Measurements from ENCODE around the gene ATP11C.
"Not testable (repeated sequence)": the region's sequence is repeated elsewhere in the genome, so short reads cannot be mapped to it uniquely, and the experiment has no call there.

Gene ATP11C

DNA sequence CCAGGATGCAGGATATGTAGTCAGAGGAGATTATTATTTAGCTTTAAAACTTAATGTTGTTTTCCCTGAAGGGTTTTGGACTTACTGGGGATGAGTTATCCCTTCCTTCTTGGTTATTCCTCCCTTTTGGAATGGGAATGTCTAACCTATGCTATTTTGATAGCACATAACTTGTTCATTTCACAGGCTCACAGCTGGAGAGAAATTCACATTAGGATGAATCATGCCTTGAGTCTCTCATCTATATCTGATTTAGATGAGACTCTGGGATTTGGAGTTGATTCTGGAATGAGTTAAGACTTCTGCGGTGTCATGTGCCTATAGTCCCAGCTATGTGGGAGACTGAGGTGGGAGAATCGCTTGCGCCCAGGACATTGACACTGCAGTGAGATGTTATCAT lies 81.1 kb downstream of the ATP11C start:
- DNase-seq, result peak; percentile 90

DNA sequence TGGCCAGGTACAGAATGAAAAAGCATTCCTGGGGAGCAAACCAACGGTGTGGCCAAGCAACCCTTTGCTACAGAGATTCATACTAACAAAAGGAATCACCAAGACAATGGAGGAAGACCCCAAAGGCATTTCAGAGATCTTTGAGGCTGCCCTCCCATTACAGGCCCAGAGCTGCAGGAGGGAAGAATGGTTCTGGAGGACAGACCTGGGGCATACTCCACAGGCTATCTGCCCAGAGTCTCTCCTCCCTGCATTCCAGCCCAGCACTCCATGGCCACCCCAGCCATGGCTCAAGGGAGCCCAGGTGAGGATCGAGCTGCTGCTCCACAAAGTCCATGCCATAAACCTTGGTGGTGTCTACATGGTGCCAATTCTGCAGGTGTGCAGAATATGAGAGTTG lies 81.9 kb downstream of the ATP11C start:
- DNase-seq, result no peak

DNA sequence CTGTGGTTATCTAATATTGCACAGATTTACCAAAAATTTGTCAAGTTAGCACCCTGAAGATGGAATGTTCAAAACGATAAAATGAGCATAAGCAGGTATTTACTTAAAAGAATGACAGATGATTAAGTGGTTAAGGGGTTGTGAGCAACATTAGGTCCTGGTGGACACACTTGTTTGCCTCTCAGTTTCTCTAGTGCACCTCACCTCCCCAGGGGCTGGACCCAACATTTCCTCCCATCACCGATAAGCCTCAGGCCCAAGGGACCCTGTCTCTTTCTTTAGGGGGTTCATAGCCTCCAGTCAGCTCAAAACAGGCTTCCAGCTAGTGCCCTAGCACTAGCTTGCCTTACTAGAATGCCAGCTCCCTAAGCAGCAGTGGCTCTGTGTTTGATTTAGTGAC lies 88.0 kb downstream of the ATP11C start:
- DNase-seq, result no peak

DNA sequence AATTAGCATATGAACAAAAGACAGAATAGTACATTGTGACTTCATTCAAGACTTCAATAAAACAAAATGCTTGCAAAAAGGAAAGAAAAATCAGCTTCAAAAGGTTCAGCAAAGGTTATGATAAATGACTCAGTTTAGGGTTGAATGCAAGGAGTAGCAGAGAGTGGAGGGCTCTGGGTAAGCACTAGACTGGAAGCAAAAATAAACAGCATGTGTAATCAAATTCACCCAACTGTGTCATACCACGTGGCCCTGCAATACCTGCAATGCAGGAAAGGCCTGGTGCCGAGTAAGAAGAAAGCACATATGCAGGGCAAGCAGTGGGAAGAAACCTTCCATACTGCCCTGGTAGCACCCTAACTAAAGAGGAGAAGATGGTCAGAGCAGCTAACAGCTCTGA lies 88.7 kb downstream of the ATP11C start:
- DNase-seq, result no peak

DNA sequence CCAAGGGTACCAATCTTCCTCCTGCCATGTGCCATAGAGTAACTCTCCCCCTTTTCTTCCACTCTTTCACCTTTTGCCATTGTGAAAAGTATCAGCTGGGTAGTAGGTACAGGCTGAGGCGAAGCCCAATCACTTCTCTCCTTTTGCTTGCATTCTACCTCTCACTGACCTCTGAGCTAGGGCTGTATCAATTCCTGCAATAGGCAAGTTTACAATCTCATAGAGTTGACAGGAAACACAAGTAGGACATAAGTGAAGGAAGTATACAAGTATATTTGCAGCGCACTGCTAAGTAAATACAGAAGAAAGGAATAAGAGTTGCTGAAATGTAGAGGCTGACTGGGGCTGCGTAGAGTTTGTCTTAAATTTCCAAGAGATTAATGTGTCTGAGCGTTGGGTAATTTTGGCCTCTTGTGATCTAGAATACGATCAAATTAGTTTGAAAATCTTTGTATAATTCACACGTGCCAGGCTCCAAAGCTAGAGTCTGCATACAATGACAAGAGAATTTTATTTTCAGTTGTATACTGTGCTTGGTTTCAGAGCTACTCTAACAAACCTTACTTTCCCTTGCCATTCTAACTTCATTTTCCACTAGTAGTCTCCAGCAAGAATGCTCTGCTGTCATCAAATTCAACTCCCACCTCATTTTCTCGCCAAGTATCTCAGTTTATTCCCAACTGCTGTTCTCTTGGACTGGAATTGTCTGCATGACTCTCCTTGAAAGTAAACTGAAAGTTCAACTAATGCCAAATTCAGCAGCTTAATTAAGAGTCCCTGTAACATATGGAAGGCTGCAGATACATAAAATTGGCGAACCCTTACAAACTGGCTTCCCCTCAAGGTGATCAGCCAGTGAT lies 90.3 kb downstream of the ATP11C start:
- DNase-seq, result no peak

DNA sequence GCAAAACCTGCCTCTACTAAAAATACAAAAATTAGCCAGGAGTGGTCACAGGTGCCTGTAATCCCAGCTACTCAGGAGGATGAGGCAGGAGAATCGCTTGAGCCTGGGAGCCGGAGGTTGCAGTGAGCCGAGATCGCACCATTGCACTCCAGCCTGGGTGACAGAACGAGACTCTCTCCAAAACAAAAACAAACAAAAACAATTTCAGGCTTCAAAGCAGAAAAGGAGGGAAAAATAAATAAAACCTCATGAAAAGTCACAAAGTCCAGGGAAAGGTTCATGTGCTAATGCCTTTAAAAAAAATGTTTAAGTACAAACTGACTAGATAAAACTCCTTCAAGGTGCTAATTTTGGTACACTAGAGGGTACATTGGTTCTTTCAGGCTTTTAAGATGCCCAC lies 96.5 kb downstream of the ATP11C start:
- DNase-seq, result not testable (repeated sequence)

DNA sequence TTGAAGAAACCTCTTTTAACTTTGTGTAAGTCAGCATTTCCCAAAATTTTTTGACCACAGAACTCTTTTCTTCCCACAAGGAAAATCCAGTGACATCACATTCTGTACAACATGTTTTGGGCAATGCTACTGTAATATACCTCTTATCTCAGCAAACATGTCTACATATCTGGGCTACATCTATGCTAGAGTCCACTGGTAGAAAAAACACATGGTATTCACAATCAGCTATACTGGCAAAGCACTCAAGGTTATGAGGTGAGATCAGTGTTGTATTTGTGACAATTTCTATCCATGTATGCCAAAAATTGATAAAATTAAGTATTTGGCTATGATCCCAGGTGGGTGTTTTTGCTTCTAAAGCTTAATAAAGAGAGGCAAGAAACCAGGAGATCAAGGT lies 98.0 kb downstream of the ATP11C start:
- DNase-seq, result no peak

DNA sequence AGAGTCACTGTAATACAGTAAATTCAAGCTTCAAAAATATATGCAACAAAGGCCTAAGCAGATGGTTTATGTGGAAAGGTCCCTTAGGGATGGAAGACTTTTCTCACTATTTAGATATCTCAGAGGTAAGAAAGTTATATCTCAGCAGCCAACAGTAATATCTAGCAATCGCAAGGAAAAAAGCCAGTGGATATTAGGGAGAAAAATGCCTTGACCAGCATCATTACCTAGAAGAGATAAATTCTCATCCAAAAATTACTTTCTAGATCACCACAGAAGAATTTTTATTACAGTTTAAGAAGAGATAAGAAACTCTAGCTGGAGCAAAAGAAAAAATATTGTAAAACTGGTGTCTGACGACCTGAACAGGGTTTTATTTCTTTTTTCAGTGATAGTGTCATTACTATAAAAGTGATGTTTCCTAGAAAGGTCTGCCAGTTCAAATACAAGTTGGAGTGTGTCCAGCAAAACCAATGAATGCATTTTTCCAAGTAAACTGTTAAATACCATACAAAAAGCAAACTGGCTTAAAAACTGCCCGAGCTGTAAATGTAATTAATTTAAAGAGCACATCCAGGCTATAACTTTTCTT lies 100.0 kb downstream of the ATP11C start:
- DNase-seq, result no peak

DNA sequence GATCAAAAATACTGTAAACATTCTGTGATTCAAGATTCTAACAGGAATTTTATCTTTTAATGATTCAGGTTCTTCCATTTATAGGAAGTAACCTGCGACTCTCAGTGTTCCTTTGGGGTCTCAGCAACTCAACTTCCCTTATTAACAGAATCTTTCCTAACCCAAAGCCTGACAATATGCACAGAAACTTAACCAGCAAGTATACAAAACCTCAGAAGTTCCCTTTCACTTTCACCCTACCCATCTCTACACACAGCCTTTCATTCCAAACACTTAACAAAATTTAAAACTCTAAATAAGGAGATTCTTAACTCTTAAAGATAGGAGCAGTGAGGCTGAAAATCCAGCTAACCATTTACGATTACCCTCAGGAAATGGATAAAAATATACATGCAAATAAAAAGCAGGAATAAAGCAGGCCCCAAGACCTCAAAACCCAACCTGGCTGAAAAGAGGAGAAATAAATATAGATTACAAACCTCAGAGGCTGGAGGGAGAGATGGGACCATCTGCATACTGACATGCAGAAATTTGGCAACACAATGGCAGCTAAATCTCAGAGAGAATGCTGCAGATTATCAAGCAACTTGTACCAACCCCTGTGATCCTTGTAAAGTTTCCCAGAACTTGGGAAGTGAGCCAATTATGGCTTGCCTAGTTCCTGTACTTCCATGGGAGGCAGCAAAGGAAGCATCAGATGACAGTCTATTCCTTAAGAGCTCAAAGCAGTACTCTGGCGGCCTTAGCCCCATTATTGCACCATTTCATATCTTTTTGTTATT lies 101.0 kb downstream of the ATP11C start:
- DNase-seq, result peak; percentile 77

DNA sequence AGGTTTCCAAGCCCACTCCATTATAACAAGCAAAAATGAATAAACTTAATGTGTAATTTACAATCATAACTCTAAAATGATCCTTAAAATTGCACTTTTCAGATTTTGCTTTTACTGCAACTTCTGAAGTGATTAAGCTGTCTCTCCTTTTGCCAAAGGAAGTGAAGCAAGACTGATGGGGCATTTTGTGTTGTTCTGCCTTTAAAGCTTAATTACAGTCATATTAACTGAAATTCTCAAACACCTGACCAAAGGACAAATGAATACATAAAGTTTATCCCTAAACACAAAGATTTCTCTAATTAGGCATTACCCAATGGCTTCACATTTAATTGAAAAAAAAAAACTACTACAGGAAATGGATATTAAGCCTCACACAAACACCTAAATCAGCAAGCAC lies 101.8 kb downstream of the ATP11C start:
- no peak for DNase-seq

DNA sequence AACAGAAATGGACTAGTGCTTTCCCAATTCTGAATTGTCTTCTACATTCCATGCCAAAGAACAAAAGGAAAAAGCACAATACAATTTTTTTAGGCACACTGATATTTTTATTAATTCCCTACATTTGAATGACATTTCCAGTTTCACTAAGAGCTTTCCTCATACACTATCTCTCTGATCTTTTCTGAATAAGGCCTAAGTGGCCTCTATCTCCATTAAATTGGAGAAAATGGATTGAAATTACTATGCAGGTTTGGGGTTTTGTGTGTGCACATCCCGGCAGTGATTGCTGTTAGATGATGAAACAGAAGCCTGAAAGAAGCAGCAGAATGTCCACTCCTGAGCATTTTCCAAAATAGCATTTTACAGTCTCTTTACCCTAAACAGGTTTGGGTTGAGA lies 104.0 kb downstream of the ATP11C start:
- DNase-seq, result no peak

DNA sequence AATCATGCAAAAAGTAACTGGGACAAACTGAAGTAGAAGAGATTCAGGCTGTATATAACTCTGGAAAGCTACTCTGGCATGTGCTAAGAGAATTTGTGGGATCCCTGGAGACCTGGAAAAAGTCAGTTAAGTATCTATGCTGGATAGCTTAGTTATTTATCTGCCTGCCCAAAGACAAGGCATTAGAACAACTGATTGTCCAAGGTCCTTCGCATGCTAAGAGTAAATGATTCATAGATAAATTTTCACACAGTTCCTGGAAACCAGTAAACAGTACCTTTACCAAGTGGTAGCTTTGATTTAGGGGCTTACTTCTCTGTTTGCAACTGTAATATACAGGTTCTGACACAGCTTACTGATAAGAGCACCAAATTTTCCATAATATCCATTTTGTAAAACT lies 104.8 kb downstream of the ATP11C start:
- peak; percentile 35 for DNase-seq

DNA sequence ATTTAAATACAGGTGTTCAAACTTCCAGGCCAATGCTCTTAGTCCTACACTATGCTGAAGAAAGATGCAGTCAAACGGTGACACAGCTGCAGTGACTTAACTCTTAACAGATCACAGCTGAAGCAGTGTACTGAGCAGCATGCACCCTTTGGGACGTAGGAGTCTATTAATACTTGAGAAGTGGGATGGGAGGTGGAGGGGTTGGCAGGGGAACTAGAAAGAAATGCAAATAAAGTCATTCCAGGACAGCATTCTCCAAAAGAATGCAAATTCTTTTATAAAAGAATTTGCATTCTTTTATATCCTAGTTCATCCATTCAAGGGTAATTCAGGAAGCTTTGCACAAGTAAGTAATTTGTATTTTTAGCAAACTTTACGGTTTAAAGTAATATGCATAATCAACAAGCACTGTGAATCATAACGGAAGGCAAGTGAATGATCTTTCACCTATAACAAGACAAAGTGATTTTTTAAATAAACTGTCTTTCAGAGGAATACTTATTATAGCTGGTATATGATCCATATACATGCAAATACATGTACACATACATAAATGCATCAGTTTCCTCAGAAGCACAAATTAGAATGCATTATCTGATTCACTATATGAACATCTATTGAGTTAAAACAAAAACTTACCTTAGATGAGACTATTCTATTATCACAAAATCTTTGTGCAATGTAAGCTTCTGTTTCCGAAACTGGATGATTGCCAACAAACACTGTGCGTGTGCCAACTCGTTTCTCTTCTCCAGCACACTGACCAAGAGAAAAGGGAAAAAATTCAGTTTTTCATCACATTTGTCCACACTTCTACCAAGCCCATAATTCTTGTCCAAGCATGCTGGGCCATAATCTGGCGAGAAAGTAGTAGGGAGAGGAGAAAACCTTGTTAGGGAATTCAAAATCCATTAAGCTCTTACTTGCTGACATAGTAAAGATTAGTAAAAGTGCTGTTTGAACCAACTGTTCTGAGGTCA lies 106.5 kb downstream of the ATP11C start:
- DNase-seq, result peak; percentile 88

DNA sequence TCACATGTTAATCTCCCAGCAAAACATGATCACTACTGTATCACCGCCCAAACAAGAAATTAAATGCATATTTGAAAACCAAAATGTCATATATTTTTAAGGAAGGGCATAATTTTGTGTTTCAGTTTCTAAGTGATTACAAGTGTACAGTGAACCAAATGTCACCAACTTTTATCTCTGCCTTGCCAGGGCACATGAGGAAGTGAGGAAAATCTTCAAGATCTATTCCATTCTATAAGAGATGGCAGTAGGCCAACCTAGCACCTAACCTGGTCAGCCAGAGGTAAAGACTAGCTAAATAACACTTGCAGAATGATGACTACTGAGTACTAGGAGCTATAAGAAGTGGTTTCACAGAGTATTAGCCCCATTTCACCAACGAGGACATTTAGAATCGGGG lies 107.2 kb downstream of the ATP11C start:
- DNase-seq, result no peak

DNA sequence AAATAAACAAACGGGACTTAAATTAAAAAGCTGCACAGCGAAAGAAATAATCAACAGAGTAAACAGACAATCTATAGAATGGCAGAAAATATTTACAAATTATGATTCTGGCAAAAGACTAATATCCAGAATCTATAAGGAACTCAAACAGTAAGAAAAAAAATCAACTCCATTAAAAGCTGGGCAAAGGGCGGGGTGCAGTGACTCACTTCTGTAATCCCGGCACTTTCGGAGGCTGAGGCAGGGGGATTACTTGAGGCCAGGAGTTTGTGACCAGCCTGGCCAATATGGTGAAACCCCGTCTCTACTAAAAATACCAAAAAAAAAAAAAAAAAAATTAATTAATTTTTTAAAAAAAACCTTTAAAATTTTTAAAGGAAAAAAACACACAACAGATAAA lies 109.0 kb downstream of the ATP11C start:
- DNase-seq, result peak; percentile 15

DNA sequence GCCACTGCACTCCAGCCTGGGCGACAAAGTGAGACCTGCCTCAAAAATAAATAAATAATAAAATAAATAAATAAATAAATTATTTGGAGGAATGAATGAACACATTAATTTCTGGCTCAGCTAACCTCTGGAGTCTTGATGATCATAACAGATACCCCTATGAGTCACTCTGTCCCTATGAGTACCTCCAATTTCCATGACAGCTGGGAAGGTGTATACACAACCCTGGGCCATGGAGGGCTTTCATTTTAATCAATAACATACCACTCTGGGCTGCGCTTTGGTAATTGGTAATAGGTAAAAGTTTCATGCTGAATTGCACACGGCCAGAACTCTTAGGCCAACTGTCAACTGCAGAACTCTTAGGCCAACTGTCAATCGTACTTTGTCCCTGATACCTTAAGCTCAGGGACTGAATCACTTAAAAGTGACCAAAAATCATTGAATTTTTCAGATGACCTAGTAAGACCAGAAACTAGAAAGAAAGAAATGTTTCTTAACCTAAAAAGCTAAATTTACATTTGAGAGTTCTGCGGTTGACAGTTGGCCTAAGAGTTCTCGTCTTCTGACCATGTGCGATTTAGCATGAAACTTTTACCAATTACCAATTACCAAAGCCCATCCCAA lies 112.4 kb downstream of the ATP11C start:
- DNase-seq, result no peak

DNA sequence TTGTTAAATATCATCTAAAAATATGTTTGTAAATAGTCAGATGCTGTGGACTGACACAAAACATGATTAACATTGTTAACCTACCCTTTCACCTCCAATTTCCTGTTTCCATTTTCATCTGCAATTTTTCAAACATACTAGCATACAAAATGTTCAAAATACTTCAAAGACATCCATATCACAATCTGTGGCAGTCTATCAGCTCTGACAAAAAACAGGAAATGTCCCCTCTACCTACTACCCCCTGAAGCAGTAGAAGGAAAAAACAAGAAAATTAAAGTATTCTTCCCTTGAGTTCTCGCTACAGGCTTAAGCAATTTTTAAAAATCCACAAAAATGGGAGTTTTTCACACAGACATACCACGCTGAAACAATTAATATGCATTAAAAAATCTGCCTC lies 116.6 kb downstream of the ATP11C start:
- DNase-seq, result no peak

DNA sequence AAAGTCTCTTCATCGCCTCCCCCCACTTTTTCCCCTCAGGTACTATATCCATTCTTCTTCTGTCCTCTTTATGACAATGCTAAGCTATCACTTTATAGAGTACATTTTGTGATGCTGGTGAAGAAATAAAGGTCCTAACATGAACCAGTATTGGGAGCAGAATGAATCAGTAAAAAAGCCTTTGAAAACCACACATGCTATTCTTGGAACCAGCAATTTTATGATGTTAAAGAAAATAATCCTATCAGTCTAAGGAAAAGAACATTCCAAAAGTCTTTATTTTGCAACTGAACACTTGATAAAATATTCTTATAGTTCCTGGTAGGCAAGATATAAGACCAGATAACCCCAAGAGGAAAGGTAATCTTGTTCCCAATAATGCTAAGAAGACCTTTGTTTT lies 117.1 kb downstream of the ATP11C start:
- DNase-seq, result peak; percentile 4

DNA sequence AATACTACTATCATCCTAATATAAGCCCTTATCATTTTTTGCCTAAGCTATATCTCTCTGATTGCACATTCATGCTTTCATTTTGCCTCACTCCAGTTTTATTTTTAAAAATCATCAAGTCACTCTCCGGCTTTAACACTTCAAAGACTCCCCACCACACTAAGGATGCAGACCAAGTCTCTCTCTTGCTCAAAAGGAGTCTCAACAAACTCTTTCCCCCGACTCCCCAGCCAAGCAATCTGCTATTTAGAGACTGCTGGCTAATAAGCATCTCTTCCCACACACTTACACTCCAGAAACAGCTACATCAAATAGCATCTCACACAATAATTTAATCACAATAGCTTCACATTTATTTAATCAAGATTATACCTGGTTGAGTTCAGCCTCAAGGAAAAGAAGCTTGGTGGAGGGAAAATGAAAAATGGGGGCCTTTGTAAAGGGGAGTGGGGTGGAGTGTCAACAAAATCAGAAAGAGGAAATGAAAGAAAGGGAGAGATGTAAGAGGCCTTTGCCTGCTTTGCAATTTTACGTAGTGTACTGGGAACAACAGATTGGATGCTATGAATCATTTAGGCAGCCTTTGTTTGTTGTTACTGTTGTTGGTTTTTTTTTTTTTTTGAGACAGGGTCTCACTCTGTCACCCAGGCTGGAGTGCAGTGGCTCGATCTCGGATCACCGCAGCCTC lies 120.8 kb downstream of the ATP11C start:
- no peak for DNase-seq

DNA sequence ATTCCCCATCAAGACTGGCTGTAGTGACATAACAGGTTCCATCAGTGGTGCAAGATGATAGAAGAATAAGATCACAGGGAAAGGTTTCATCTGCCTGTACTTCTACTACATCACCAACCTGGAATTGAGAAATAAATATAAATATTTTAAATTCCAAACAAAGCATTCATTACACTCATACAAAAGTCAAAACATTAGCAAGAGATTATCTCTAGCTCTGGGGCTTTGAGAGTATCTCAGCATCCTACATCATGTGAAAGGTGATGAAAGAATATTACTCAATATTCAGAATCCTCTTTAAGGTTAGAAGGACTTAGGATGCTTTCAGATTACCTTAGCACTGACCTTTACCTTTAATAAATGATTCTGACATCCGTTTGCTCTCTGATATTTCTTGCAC lies 128.4 kb downstream of the ATP11C start:
- DNase-seq, result no peak

DNA sequence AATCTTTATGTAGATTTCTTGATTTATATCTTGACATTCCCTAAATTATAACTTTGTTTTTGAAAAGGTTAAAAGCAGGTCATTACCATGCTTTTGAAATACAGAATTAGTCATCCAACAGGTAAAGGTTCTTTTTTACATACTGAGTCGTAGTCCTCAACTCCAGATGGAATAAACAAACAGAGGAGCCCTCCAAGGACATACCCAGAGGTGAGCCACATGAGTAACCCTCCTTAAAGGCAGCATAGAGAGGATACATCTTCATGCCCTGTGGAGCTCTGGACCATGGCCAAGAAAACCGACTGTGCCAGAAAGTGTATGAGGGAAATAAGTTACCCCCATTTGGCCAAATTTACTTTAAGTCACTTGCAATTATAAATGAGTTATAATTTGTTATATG lies 129.6 kb downstream of the ATP11C start:
- no peak for DNase-seq

All from fibroblast of skin of scalp (primary cell).